H9 (cell line): ENCODE measurements around the gene TMEM63C. TPM values are rescaled to one million over a fixed set of nuclear protein-coding genes. Genes with fewer than 3 reads are reported as not detected.
A peak's percentile ranks its signal among the peaks of the same experiment; 100 is the strongest.

Experiments
- DNase-seq: peaks from one replicate; pipeline ENCODE4 v3.0.0-alpha.2; 2017
- H2AFZ ChIP-seq: one replicate; pipeline ENCODE4 v1.6.1; 2013; ENCODE audit warnings: mild to moderate bottlenecking, low read length, control low read depth, moderate library complexity
- H2AK5ac ChIP-seq: 2 replicates; pipeline ENCODE4 v1.6.1; 2013; ENCODE audit warnings: low read length, control low read depth, mixed read lengths; ENCODE audit not compliant: insufficient read length
- H2BK120ac ChIP-seq: one replicate; pipeline ENCODE4 v1.6.1; 2013; ENCODE audit warnings: low read depth, mild to moderate bottlenecking, low read length, control low read depth, inconsistent platforms; ENCODE audit not compliant: poor library complexity, severe bottlenecking
- H2BK12ac ChIP-seq: 2 replicates; pipeline ENCODE4 v1.6.1; 2013; ENCODE audit warnings: low read length, control low read depth, mixed read lengths, low read depth; ENCODE audit not compliant: insufficient read length
- H2BK15ac ChIP-seq: 2 replicates; pipeline ENCODE4 v1.6.1; 2013; ENCODE audit warnings: low read depth, low read length, control low read depth
- H2BK20ac ChIP-seq: one replicate; pipeline ENCODE4 v1.6.1; 2013; ENCODE audit warnings: low read depth, mild to moderate bottlenecking, low read length, control low read depth, inconsistent platforms; ENCODE audit not compliant: poor library complexity, severe bottlenecking
- H2BK5ac ChIP-seq: 2 replicates; pipeline ENCODE4 v1.6.1; 2013; ENCODE audit warnings: low read length, control low read depth, mixed read lengths; ENCODE audit not compliant: insufficient read length
- H3K14ac ChIP-seq: 2 replicates; pipeline ENCODE4 v1.6.1; 2013; ENCODE audit warnings: low read length, control low read depth; ENCODE audit not compliant: insufficient read depth
- H3K18ac ChIP-seq: 2 replicates; pipeline ENCODE4 v1.6.1; 2013; ENCODE audit warnings: low read depth, mild to moderate bottlenecking, mixed read lengths, low read length, control low read depth; ENCODE audit not compliant: insufficient read length
- H3K23ac ChIP-seq: 2 replicates; pipeline ENCODE4 v1.6.1; 2013; ENCODE audit warnings: low read length, control low read depth, mixed read lengths, low read depth; ENCODE audit not compliant: insufficient read length
- H3K23me2 ChIP-seq: 2 replicates; pipeline ENCODE4 v1.6.1; 2013; ENCODE audit warnings: low read depth, mild to moderate bottlenecking, mixed read lengths, low read length, control low read depth; ENCODE audit not compliant: insufficient read length, poor library complexity, severe bottlenecking
- H3K27ac ChIP-seq: 2 replicates; pipeline ENCODE4 v1.5.1; 2013; ENCODE audit warnings: low read length, control low read depth, mixed read lengths, low read depth; ENCODE audit not compliant: insufficient read length
- H3K27me3 ChIP-seq: 2 replicates; pipeline ENCODE4 v1.6.1; 2013; ENCODE audit warnings: low read length, control low read depth, inconsistent platforms; ENCODE audit not compliant: insufficient read depth
- H3K4ac ChIP-seq: 2 replicates; pipeline ENCODE4 v1.6.1; 2013; ENCODE audit warnings: low read depth, mild to moderate bottlenecking, control low read depth, inconsistent platforms, low read length, moderate library complexity
- H3K4me1 ChIP-seq: 2 replicates; pipeline ENCODE4 v1.6.1; 2013; ENCODE audit warnings: low read length, control low read depth, inconsistent platforms; ENCODE audit not compliant: insufficient read depth
- H3K4me2 ChIP-seq: 2 replicates; pipeline ENCODE4 v1.6.1; 2013; ENCODE audit warnings: low read length, control low read depth, mixed read lengths; ENCODE audit not compliant: insufficient read length, insufficient read depth
- H3K56ac ChIP-seq: 2 replicates; pipeline ENCODE4 v1.6.1; 2013; ENCODE audit warnings: low read depth, mild to moderate bottlenecking, mixed read lengths, low read length, control low read depth; ENCODE audit not compliant: insufficient read length
- H3K79me1 ChIP-seq: 2 replicates; pipeline ENCODE4 v1.6.1; 2013; ENCODE audit warnings: low read depth, mild to moderate bottlenecking, moderate library complexity, low read length, control low read depth, inconsistent platforms; ENCODE audit not compliant: insufficient read depth, poor library complexity, severe bottlenecking
- H3K79me2 ChIP-seq: 2 replicates; pipeline ENCODE4 v1.6.1; 2013; ENCODE audit warnings: low read length, control low read depth, inconsistent platforms; ENCODE audit not compliant: insufficient read depth
- H3K9ac ChIP-seq: 2 replicates; pipeline ENCODE4 v1.6.1; 2013; ENCODE audit warnings: low read length, control low read depth, mixed read lengths; ENCODE audit not compliant: insufficient read length; ENCODE audit errors: extremely low read depth
- H3K9me3 ChIP-seq: one replicate; pipeline ENCODE4 v1.6.1; 2013; ENCODE audit warnings: low read depth, low read length, inconsistent platforms; ENCODE audit not compliant: control insufficient read depth
- H3T11ph ChIP-seq: one replicate; pipeline ENCODE4 v1.6.1; 2013; ENCODE audit warnings: mild to moderate bottlenecking, low read length, control low read depth, inconsistent platforms
- H4K20me1 ChIP-seq: one replicate; pipeline ENCODE4 v1.6.1; 2013; ENCODE audit not compliant: control insufficient read depth, insufficient read length, insufficient read depth
- H4K5ac ChIP-seq: 2 replicates; pipeline ENCODE4 v1.6.1; 2013; ENCODE audit warnings: low read depth, mild to moderate bottlenecking, mixed read lengths, low read length, control low read depth; ENCODE audit not compliant: insufficient read length
- H4K8ac ChIP-seq: replicated peaks from 2 replicates; pipeline ENCODE4 v1.6.1; 2013; ENCODE audit warnings: low read length, control low read depth, mixed read lengths, low read depth; ENCODE audit not compliant: insufficient read length
- H4K91ac ChIP-seq: 2 replicates; pipeline ENCODE4 v1.6.1; 2013; ENCODE audit warnings: low read depth, mild to moderate bottlenecking, moderate library complexity, mixed read lengths, low read length, control low read depth; ENCODE audit not compliant: insufficient read length
- H3K27ac Mint-ChIP-seq, 3 experiments: 2 replicates in 2 of 3; 3 replicates in 1 of 3; pipeline ENCODE4 v1.8.0; 2020 to 2021; ENCODE audit warnings: mixed read lengths in 3 of 3, mild to moderate bottlenecking in 1 of 3, moderate library complexity in 1 of 3
- H3K27me3 Mint-ChIP-seq: 2 replicates; pipeline ENCODE4 v1.8.0; 2021; ENCODE audit warnings: low read depth, mild to moderate bottlenecking, moderate library complexity, mixed read lengths
- H3K36me3 Mint-ChIP-seq, 3 experiments: 2 replicates in 2 of 3; 3 replicates in 1 of 3; pipeline ENCODE4 v1.8.0; 2020 to 2021; ENCODE audit warnings: low read depth in 3 of 3, mixed read lengths in 3 of 3; ENCODE audit not compliant: insufficient read depth in 1 of 3
- H3K4me1 Mint-ChIP-seq, 2 experiments: 2 replicates each; pipeline ENCODE4 v1.8.0; 2020; ENCODE audit warnings: mixed read lengths in 2 of 2
- H3K4me3 Mint-ChIP-seq, 2 experiments: 2 replicates in 1 of 2; 3 replicates in 1 of 2; pipeline ENCODE4 v1.8.0; 2020 to 2021; ENCODE audit warnings: mild to moderate bottlenecking in 2 of 2, mixed read lengths in 2 of 2, moderate library complexity in 1 of 2
- H3K9me3 Mint-ChIP-seq, 2 experiments: 2 replicates in 1 of 2; 3 replicates in 1 of 2; pipeline ENCODE4 v1.8.0; 2020; ENCODE audit warnings: mild to moderate bottlenecking in 2 of 2, mixed read lengths in 2 of 2, moderate library complexity in 1 of 2
- WGBS: extraction: QIAGEN DNeasy Blood & Tissue Kit; methylation state at CpG from one replicate; pipeline ENCODE4 v1.1.7; 2013; ENCODE audit warnings: missing lambda C conversion rate, low lambda C conversion rate, mixed read lengths; ENCODE audit not compliant: insufficient read length; ENCODE audit errors: extremely low coverage; 5-methylcytosine and 5-hydroxymethylcytosine counted together
- total RNA-seq: library from RNA; stranded (reverse); gene quantifications from 2 replicates; pipeline ENCODE4 v1.2.1, GENCODE V29; 2021
- TF ChIP-seq, protein P1 (sequence below): fragments of 200-600 bp; sonication (generic); conservative IDR thresholded peaks from 3 replicates; pipeline ENCODE4 v1.8.0; 2021; ENCODE audit warnings: antibody characterized with exemption, mild to moderate bottlenecking

The TMEM63C gene
- total RNA-seq, 1 experiment from 2014 or later = 2.2 TPM

DNA sequence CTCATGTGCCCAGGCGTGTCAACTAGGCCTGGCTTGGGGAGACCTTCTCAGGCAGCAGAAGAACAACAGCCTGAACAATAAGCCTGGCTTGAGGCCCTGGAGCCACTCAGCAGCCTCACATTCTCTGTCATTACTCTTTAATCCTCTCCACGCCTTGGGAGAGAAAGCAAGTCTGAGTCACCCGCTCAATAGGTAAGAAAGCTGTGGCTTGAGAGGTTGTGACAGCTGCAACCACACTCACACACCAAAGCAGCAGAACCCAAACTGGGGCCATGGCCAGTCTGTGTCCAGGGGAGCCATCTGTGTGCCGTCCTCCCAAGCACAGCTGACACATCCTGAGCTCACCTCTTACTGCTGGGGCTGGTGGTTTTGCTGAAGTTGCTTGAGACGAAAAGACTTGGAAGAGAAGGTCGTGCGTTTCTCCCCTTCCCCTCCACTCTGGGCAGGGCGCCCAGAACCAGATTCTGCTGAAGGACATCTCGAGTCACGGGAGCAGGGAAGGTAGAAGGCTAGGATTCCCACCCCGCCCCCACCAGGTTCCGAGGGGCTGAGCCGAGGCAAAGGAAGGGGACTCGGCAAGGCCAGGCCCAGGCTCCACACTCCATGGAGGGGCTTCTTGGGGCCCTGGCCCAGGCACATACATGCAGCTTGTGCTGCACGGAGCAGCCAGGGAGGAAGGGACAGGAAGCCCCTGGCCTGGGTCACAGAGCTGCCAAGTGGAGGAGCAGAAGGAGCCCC is 5.5 kb downstream of the TMEM63C start:
- Histone ChIP-seq H2AFZ (no peak overlapping the region), H4K8ac (no peak overlapping the region), H4K91ac (no peak overlapping the region), H3K9ac (no peak overlapping the region), H2BK12ac (no peak overlapping the region), H3K79me2 (no peaks in the 10 kb centered on the region), H3K23ac (no peak overlapping the region), H2BK5ac (no peak overlapping the region), H3K27ac (no peak overlapping the region), H3K23me2 (peaks cover 5% of the 10 kb centered on the region), H3K4ac (no peak overlapping the region), H3K9me3 (no peaks in the 10 kb centered on the region), H3K4me1 (no peaks in the 10 kb centered on the region), H4K5ac (no peak overlapping the region), H2AK5ac (no peak overlapping the region), H2BK15ac (no peak overlapping the region), H3K27me3 (no peaks in the 10 kb centered on the region), H3K56ac (no peak overlapping the region), H2BK20ac (no peak overlapping the region), H3K4me2 (no peak overlapping the region), H3K79me1 (no peaks in the 10 kb centered on the region), H3K18ac (no peak overlapping the region), H4K20me1 (no peaks in the 10 kb centered on the region), H3K14ac (no peak overlapping the region; the same call in 1 of the 2 replicates), H2BK120ac (no peak overlapping the region), H3T11ph (no peak overlapping the region)
- Mint-ChIP-seq H3K27me3 (peaks cover 7% of the 10 kb centered on the region), H3K4me1 (peaks cover 15 to 24% of the 10 kb centered on the region in 2 experiments), H3K36me3 (no peaks in the 10 kb centered on the region), H3K27ac (peak overlapping the region in 1 of 3 experiments; percentile 53; a peak in 2 of 7 replicates), H3K9me3 (no peaks in the 10 kb centered on the region), H3K4me3 (no peak overlapping the region)
- no CpG with 5 or more reads among the region's 15 CpGs for WGBS
- DNase-seq = no peak
- TF ChIP-seq, protein P1, sequence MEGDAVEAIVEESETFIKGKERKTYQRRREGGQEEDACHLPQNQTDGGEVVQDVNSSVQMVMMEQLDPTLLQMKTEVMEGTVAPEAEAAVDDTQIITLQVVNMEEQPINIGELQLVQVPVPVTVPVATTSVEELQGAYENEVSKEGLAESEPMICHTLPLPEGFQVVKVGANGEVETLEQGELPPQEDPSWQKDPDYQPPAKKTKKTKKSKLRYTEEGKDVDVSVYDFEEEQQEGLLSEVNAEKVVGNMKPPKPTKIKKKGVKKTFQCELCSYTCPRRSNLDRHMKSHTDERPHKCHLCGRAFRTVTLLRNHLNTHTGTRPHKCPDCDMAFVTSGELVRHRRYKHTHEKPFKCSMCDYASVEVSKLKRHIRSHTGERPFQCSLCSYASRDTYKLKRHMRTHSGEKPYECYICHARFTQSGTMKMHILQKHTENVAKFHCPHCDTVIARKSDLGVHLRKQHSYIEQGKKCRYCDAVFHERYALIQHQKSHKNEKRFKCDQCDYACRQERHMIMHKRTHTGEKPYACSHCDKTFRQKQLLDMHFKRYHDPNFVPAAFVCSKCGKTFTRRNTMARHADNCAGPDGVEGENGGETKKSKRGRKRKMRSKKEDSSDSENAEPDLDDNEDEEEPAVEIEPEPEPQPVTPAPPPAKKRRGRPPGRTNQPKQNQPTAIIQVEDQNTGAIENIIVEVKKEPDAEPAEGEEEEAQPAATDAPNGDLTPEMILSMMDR = no peak
